Measurements from ENCODE around the gene AP3S1.

AP3S1 gene

DNA sequence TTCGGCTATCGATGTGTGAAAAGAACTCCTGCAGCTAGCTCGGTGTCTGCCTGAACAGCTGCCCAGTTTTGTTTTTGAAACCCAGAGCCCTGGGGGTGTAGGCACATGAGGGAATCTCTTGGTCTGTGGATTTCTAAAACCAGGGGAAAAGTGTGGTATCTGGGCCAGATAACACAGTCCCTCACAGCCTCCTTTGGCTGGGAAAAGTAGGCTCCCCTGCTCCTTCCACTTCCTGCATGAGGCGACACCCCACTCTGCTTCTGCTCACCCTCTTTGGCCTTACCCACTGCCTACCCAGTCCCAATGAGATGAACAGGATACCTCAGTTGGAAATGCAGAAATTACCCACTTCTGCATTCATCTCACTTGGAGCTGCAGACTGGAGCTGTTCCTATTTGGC is 15.8 kb upstream of the AP3S1 start:
- DNase-seq, result no peak

DNA sequence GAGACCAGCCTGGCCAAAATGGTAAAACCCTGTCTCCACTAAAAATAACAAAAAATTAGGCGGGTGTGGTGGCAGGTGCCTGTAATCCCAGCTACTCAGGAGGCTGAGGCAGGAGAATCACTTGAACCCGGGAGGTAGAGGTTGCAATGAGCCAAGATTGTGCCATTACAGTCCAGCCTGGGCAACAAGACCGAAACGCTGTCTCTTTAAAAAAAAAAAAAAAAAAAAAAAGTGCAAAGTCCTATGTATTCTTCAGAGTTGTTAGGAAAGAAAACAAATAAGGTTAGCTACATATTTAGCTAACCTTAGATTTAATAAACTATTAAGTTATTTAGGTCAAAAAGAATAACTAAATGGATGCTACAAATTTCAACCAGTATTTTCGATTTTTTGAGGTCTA is 11.8 kb upstream of the AP3S1 start:
- no peak for DNase-seq

- no peak for DNase-seq
Observed at GRCh38 chr5:115831163-115831768, 10.5 kb upstream of the AP3S1 start.

GRCh38 chr5:115835481-115835880 is 6.3 kb upstream of the AP3S1 start:
- no peak for DNase-seq

- no peak for DNase-seq
Observed at GRCh38 chr5:115838885-115839518, 2.7 kb upstream of the AP3S1 start.

DNA sequence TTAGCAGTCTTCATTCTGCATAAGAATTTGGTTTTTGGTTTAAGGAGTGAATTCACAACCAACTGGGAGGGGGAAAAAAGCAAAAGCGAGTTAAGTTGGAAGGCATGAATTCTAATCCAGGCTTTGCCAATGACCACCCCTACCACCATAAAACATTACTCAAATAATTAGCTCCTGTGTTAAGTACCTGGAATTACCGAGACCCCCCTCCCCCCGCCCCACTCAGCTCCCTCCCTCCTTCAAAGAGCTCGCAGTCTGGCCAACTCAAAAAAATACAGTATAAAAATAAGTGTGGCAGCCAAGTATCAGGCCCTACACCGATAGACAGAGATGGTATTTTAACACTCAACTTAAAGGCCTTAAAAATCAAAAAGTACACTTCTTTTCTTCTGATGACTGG is 862 bp upstream of the AP3S1 start:
- DNase-seq, result no peak

GRCh38 chr5:115842089-115842935 is 577 bp downstream of the AP3S1 start:
- DNase-seq, result no peak

GRCh38 chr5:115842952-115843351 is 1.2 kb downstream of the AP3S1 start:
- DNase-seq, result no peak

DNA sequence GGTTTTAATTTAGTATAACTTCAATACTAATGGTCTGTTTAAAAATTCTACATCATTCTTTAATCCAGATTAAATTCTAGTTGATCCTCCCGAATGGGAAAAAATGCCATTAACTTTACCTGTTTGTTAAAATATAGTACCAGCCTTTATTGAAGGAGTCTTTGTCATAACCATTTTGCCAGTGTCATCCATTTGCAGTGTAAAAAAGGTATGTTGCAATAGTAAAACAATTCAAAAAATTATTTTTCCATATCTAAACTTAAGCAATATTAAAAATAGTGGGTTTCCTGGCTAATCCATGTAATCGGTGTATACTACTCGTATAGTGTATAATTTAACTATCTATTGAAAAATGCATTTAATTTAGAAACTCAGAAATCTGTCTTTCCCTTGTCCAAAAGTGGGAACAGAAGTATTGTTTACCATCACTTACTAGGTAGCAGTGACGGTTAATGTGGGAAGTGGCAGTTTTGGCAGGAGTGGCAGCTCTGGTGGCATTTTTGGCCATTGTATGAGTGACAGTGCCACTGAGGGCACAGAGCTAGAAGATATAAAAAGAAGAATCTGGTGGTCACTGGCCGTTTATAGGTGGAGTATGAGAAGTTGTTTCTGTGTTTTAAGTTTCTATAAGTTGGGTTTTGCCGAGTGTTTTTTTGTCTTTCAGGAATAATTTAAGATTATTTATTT is 1.9 kb downstream of the AP3S1 start:
- DNase-seq, result no peak

- no peak for DNase-seq
Observed at GRCh38 chr5:115844321-115844817, 2.6 kb downstream of the AP3S1 start.

DNA sequence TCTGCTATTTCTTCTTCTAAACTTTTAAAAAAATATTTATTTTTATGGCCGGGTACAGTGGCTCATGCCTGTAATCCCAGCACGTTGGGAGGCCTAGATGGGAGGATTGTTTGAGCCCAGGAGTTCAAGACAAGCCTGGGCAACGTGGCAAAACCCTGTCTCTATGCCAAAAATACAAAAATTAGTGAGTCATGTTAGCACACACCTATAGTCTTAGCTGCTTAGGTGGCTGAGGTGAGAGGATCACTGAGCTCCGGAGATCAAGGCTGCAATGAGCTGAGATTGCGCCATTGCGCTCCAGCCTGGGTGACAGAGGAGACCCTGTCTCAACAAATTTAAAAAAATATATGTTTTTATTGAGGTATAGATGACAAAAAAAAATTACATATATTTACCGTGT is 5.6 kb downstream of the AP3S1 start:
- DNase-seq, result no peak

GRCh38 chr5:115849258-115849798 is 7.6 kb downstream of the AP3S1 start:
- no peak for DNase-seq

- no peak for DNase-seq
Observed at GRCh38 chr5:115850744-115851416, 9.1 kb downstream of the AP3S1 start.

DNA sequence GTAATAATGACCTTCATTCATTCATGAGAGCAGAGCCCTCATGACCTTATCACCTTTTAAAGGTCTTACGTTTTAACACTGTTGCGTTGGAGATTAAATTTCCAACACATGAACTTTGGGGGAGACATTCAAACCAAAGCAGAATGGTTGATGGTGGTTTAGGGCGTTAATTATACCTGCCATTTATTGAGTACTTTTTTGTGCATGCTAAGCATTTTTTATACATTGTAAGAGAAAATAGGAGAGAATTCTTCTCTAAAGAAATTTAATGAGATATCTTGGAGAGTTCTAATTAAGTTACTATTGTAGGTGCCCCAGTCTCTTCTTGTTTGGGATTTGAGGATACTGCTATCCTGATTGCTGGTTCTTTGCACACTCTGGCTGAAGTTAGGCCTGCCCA is 12.4 kb downstream of the AP3S1 start:
- DNase-seq, result no peak

DNA sequence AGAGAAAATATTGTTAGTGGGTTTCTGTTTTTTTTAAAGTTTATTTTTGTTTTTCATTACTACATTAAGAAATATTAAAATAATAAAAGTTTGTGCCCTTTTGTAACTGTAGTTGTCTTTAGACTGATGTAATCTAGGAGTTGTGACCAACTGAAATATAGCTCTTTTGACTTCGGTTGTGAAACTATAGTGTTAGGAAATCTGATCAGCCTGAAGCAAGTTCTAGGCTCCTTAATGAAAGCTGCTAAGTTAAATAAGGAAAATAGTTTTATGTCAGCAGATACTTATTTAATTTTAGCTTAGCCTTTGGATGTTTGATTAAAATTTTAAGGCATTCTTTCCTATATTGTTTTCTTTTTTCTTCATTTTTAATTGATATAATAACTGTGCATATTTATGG is 14.2 kb downstream of the AP3S1 start:
- no peak for DNase-seq

- no peak for DNase-seq
Observed at GRCh38 chr5:115857057-115857479, 15.3 kb downstream of the AP3S1 start.

DNA sequence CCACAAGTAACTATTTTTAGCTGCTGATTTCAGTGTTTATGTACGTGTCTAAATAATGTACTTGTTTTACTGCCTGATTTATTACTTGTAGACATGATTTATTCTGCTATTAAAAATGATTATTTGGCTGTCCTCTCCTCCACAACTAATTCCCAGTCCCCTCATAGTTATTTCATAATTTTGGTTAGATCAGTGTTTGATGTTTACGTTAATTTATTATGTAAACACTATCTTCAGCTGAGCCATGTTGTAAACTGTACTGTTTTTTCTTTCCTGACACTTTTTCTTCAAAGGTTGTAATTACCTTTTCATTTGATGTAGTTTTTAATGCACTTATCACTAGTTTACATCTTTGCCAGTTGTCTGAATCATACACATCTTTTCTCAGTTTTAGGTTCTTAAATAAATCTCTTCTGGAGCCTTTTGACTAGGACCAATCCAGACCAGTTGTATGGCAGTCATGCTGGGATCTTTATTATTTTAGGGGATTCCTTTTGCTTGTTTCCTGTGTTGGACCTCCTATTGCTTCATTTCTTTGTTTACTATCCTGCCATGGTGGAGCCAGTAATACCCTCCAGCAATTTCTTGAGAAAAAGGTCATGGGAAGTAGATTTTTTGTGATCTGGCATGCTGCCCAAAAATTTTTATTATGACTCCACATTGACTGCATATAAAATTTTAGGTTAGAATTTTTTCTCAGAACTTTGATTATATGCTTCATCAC is 16.1 kb downstream of the AP3S1 start:
- no peak for DNase-seq

- no peak for DNase-seq
Observed at GRCh38 chr5:115858396-115858795, 16.7 kb downstream of the AP3S1 start.

DNA sequence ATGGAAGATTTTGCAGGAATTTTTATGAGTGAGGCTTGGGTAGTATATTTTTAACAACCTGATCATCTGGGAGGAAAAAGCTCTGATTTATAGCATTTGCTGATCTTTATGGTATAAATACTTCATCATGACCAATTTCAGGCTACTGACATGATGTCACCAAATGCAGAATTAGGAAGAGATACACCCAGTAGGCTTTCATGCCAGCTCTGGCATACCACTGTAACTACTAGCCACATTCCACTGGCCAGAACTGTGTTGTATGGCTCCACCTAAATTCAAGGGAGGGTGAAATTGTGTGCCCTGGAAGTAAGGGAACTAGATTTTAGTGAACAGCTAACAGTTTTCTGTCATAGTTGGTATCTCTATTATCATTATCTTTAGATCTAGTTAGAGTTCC is 17.6 kb downstream of the AP3S1 start:
- DNase-seq, result no peak

DNA sequence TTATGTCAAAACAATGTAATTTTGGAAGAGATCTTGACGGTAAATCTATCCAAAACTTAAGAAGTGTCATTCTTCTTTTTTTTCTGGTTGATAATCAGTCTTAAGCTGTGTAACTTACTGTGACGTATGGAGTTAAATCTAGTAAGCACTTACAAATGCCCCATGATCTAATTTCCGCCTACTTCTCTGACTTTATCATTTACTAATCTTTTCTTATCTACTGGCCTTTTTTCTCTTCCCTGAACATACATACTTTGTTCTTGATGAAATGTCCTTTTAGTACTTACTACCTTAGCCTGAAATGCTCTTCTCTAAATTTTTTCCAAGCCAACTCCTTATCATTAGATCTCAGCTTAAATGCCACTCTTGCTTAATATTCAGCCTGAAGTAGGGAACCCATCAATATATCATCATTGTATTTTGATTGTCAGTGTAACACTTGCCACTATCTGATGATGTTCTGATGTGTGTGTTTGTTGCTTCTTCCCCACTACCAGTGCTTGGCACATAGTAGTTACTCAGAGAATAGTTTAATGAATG is 27.6 kb downstream of the AP3S1 start:
- DNase-seq, result no peak

- no peak for DNase-seq
Observed at GRCh38 chr5:115872447-115872846, 30.7 kb downstream of the AP3S1 start.

Data from activated gamma-delta T cell (primary cell).